Mesenchymal stem cell (in vitro differentiated cells and primary cell): Measurements from ENCODE around the gene NSUN6.
"Not testable (repeated sequence)": the region's sequence is repeated elsewhere in the genome, so short reads cannot be mapped to it uniquely, and the experiment has no call there.

Source experiments
- DNase-seq: peaks from one replicate; pipeline ENCODE4 v3.0.0-alpha.2; 2013
- H2AFZ ChIP-seq: one replicate; pipeline ENCODE4 v1.6.1; 2013; ENCODE audit warnings: low read depth, mild to moderate bottlenecking, control low read depth, inconsistent platforms, low read length, moderate library complexity
- H2AK5ac ChIP-seq: 2 replicates; pipeline ENCODE4 v1.6.1; 2013; ENCODE audit warnings: low read length, moderate library complexity, mild to moderate bottlenecking, inconsistent platforms; ENCODE audit not compliant: severe bottlenecking
- H2BK120ac ChIP-seq: one replicate; pipeline ENCODE4 v1.6.1; 2013; ENCODE audit warnings: low read depth, mild to moderate bottlenecking, inconsistent platforms, low read length, moderate library complexity
- H2BK12ac ChIP-seq, 2 experiments: one replicate each; pipeline ENCODE4 v1.6.1; 2013; ENCODE audit warnings: inconsistent platforms in 2 of 2, low read length in 2 of 2, mild to moderate bottlenecking in 2 of 2, moderate library complexity in 2 of 2, control low read depth in 1 of 2
- H2BK15ac ChIP-seq: one replicate; pipeline ENCODE4 v1.6.1; 2013; ENCODE audit warnings: mild to moderate bottlenecking, low read depth, inconsistent platforms; ENCODE audit not compliant: poor library complexity, severe bottlenecking
- H2BK5ac ChIP-seq: 2 replicates; pipeline ENCODE4 v1.6.1; 2013; ENCODE audit warnings: low read depth, mild to moderate bottlenecking, low read length, control low read depth, inconsistent platforms; ENCODE audit not compliant: poor library complexity, severe bottlenecking
- H3K14ac ChIP-seq, 2 experiments: one replicate each; pipeline ENCODE4 v1.6.1; 2013; ENCODE audit warnings: inconsistent platforms in 2 of 2, low read length in 2 of 2, control low read depth in 1 of 2, mild to moderate bottlenecking in 1 of 2, moderate library complexity in 1 of 2
- H3K18ac ChIP-seq, 2 experiments: one replicate each; pipeline ENCODE4 v1.6.1; 2013; ENCODE audit warnings: inconsistent platforms in 2 of 2, low read length in 2 of 2, control low read depth in 1 of 2, low read depth in 1 of 2, mild to moderate bottlenecking in 1 of 2
- H3K23ac ChIP-seq, 2 experiments: one replicate each; pipeline ENCODE4 v1.6.1; 2013; ENCODE audit warnings: inconsistent platforms in 2 of 2, low read length in 2 of 2, mild to moderate bottlenecking in 2 of 2, moderate library complexity in 2 of 2, control low read depth in 1 of 2
- H3K27ac ChIP-seq: 2 replicates; pipeline ENCODE4 v1.5.1; 2013; ENCODE audit warnings: mild to moderate bottlenecking, moderate library complexity, low read length, control low read depth, inconsistent platforms; ENCODE audit not compliant: poor library complexity, severe bottlenecking
- H3K27me3 ChIP-seq, 2 experiments: 2 replicates each; pipeline versions ENCODE4 v1.6.1 to v1.7.0; 2013; ENCODE audit warnings: low read length in 2 of 2, mild to moderate bottlenecking in 2 of 2, moderate library complexity in 2 of 2, control low read depth in 1 of 2, inconsistent platforms in 1 of 2; ENCODE audit not compliant: control insufficient read depth in 1 of 2, insufficient read depth in 1 of 2
- H3K36me3 ChIP-seq, 2 experiments: 2 replicates each; pipeline versions ENCODE4 v1.6.1 to v1.7.0; 2013; ENCODE audit warnings: low read length in 2 of 2, control low read depth in 1 of 2, inconsistent platforms in 1 of 2, low read depth in 1 of 2, mild to moderate bottlenecking in 1 of 2; ENCODE audit not compliant: insufficient read depth in 2 of 2, control insufficient read depth in 1 of 2
- H3K4ac ChIP-seq, 2 experiments: one replicate each; pipeline ENCODE4 v1.6.1; 2013; ENCODE audit warnings: inconsistent platforms in 2 of 2, low read length in 2 of 2, mild to moderate bottlenecking in 2 of 2, moderate library complexity in 2 of 2, control low read depth in 1 of 2, low read depth in 1 of 2
- H3K4me1 ChIP-seq: 2 replicates; pipeline ENCODE4 v1.6.1; 2013; ENCODE audit warnings: low read depth, low read length, control low read depth; ENCODE audit not compliant: control insufficient read depth, insufficient read depth
- H3K4me2 ChIP-seq: 2 replicates; pipeline ENCODE4 v1.6.1; 2013; ENCODE audit warnings: low read length, mild to moderate bottlenecking, inconsistent platforms; ENCODE audit not compliant: poor library complexity, severe bottlenecking
- H3K4me3 ChIP-seq, 2 experiments: 2 replicates each; pipeline versions ENCODE4 v1.5.1 to v1.7.0; 2013; ENCODE audit warnings: low read length in 2 of 2, mild to moderate bottlenecking in 2 of 2, control low read depth in 1 of 2, low read depth in 1 of 2; ENCODE audit not compliant: insufficient read depth in 1 of 2
- H3K79me1 ChIP-seq: replicated peaks from 2 replicates; pipeline ENCODE4 v1.6.1; 2013; ENCODE audit warnings: mild to moderate bottlenecking, control low read depth, low read length, inconsistent platforms; ENCODE audit not compliant: poor library complexity, severe bottlenecking
- H3K9ac ChIP-seq: 2 replicates; pipeline ENCODE4 v1.7.0; 2013; ENCODE audit warnings: mild to moderate bottlenecking, low read length, moderate library complexity
- H3K9me3 ChIP-seq: 2 replicates; pipeline ENCODE4 v1.7.0; 2013; ENCODE audit warnings: mild to moderate bottlenecking, low read length; ENCODE audit not compliant: control insufficient read depth
- H4K8ac ChIP-seq: one replicate; pipeline ENCODE4 v1.6.1; 2013; ENCODE audit warnings: inconsistent platforms, mild to moderate bottlenecking, low read length, moderate library complexity
- H4K91ac ChIP-seq: one replicate; pipeline ENCODE4 v1.6.1; 2013; ENCODE audit warnings: mild to moderate bottlenecking, low read length, inconsistent platforms
- WGBS: methylation state at CpG from one replicate; pipeline ENCODE4 v1.1.7; 2013; ENCODE audit warnings: mixed read lengths; 5-methylcytosine and 5-hydroxymethylcytosine counted together

Gene NSUN6

DNA sequence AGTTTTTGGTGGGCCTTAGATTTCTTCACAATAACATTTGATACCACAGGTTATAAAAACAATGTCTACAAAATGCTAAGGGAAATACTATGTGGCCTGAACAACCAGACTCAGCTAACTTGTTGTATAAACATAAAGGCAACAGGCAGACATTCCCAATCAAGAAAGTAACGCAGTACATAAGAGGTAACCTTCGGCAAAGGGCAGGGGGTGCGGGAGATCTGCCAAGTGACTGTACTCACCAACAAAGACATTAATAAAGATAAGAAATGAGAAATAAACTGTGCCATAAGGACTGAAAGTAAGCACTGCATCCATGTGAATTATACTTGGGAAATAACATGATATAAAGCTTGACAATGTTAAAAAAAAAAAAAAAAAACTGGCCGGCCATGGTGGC, 15.4 kb downstream of the NSUN6 start:
- no peak overlapping the region for H3K23ac ChIP-seq
- no peak for DNase-seq
- H3K4ac ChIP-seq, result no peak overlapping the region
- H2AFZ ChIP-seq, result no peak overlapping the region
- H2BK12ac ChIP-seq, result no peak overlapping the region
- no peak overlapping the region for H3K4me3 ChIP-seq
- H3K9me3 ChIP-seq, result no peaks in the 10 kb centered on the region
- H3K9ac ChIP-seq, result no peak overlapping the region
- H3K18ac ChIP-seq, result no peak overlapping the region
- H3K79me1 ChIP-seq, result no peaks in the 10 kb centered on the region
- H3K36me3 ChIP-seq, result no peaks in the 10 kb centered on the region
- no peak overlapping the region for H2AK5ac ChIP-seq
- no peak overlapping the region for H3K14ac ChIP-seq
- no peaks in the 10 kb centered on the region for H3K4me1 ChIP-seq
- H2BK5ac ChIP-seq, result no peak overlapping the region
- no peak overlapping the region for H2BK120ac ChIP-seq
- no peak overlapping the region for H4K91ac ChIP-seq
- no peak overlapping the region for H4K8ac ChIP-seq
- no peak overlapping the region for H3K27ac ChIP-seq
- WGBS, result 100% methylated on average over 1 of the region's 4 CpGs
- H3K27me3 ChIP-seq, result no peaks in the 10 kb centered on the region
- H3K4me2 ChIP-seq, result no peak overlapping the region
- no peak overlapping the region for H2BK15ac ChIP-seq

DNA sequence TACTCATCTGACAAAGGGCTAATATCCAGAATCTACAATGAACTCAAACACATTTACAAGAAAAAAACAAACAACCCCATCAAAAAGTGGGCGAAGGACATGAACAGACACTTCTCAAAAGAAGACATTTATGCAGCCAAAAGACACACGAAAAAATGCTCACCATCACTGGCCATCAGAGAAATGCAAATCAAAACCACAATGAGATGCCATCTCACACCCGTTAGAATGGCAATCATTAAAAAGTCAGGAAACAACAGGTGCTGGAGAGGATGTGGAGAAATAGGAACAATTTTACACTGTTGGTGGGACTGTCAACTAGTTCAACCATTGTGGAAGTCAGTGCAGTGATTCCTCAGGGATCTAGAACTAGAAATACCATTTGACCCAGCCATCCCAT, 18.9 kb downstream of the NSUN6 start:
- H2BK15ac ChIP-seq, H4K91ac ChIP-seq, H3K4me3 ChIP-seq, H2BK120ac ChIP-seq, H3K4me1 ChIP-seq, H3K14ac ChIP-seq, H2AFZ ChIP-seq, H3K23ac ChIP-seq, H4K8ac ChIP-seq, H3K9ac ChIP-seq, H3K36me3 ChIP-seq, H3K79me1 ChIP-seq, H3K4me2 ChIP-seq, DNase-seq, H3K27ac ChIP-seq, H3K9me3 ChIP-seq, H2BK5ac ChIP-seq, H3K4ac ChIP-seq, H3K27me3 ChIP-seq, H2AK5ac ChIP-seq, H2BK12ac ChIP-seq, H3K18ac ChIP-seq: not testable (repeated sequence)
- WGBS, result no CpG with 5 or more reads among the region's 3 CpGs

DNA sequence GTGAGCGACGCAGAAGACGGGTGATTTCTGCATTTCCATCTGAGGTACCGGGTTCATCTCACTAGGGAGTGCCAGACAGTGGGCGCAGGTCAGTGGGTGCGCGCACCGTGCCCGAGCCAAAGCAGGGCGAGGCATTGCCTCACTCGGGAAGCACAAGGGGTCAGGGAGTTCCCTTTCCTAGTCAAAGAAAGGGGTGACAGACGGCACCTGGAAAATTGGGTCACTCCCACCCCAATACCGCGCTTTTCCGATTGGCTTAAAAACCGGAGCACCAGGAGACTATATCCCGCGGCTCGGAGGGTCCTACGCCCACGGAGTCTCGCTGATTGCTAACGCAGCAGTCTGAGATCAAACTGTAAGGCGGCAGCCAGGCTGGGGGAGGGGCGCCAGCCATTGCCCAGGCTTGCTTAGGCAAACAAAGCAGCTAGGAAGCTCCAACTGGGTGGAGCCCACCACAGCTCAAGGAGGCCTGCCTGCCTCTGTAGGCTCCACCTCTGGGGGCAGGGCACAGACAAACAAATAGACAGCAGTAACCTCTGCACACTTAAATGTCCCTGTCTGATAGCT, 23.9 kb downstream of the NSUN6 start:
- H2BK15ac ChIP-seq, H2BK5ac ChIP-seq, H3K79me1 ChIP-seq, H3K27me3 ChIP-seq, H3K23ac ChIP-seq, H3K4me1 ChIP-seq, H2AK5ac ChIP-seq, H3K36me3 ChIP-seq, H3K9me3 ChIP-seq, H2BK12ac ChIP-seq: not testable (repeated sequence)
- Histone ChIP-seq H4K91ac (peak overlapping the region; percentile 90), H3K4me2 (peak overlapping the region; percentile 63), H2BK120ac (peak overlapping the region; percentile 61), H4K8ac (peak overlapping the region; percentile 87), H2AFZ (peak overlapping the region; percentile 77), H3K4me3 (peak overlapping the region; percentile 67 to 80), H3K9ac (peak overlapping the region; percentile 89), H3K18ac (peak overlapping the region; percentile 70 to 89), H3K27ac (peak overlapping the region; percentile 59), H3K4ac (peak overlapping the region in 1 of 2 experiments; percentile 69), H3K14ac (peak overlapping the region in 1 of 2 experiments; percentile 48)
- 4% methylated on average over 25 of the region's 25 CpGs for WGBS
- peak; percentile 72 for DNase-seq

DNA sequence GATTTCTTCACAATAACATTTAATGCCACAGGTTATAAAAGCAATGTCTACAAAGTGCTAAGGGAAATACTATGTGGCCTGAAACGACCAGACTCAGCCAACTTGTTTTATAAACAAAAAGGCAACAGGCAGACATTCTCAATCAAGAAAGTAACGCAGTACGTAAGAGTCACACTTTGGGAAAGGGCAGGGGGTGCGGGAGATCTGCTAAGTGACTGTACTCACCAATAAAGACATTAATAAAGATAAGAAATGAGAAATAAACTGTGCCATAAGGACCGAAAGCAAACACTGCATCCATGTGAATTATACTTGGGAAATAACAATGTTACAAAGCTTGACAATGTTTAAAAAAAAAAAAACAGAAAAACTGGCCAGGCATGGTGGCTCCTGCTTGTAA, 25.5 kb downstream of the NSUN6 start:
- Histone ChIP-seq H3K79me1 (no peaks in the 10 kb centered on the region), H2BK15ac (no peak overlapping the region), H2BK12ac (no peak overlapping the region), H3K27ac (no peak overlapping the region), H3K18ac (no peak overlapping the region), H3K14ac (no peak overlapping the region), H3K4me2 (no peak overlapping the region), H2BK120ac (no peak overlapping the region), H3K23ac (no peak overlapping the region), H4K91ac (no peak overlapping the region), H3K27me3 (no peaks in the 10 kb centered on the region), H2AFZ (no peak overlapping the region), H3K4ac (no peak overlapping the region), H4K8ac (no peak overlapping the region), H2AK5ac (no peak overlapping the region), H3K36me3 (peaks cover 0 to 8% of the 10 kb centered on the region in 2 experiments), H3K9me3 (no peaks in the 10 kb centered on the region), H3K4me3 (no peak overlapping the region), H3K9ac (no peak overlapping the region), H2BK5ac (no peak overlapping the region), H3K4me1 (peaks cover 2% of the 10 kb centered on the region)
- WGBS, result 17% methylated on average over 1 of the region's 5 CpGs
- DNase-seq, result peak; percentile 66
